ENCODE data around the gene TPSG1.
"Not testable (repeated sequence)": the region's sequence is repeated elsewhere in the genome, so short reads cannot be mapped to it uniquely, and the experiment has no call there.

TPSG1 gene

DNA sequence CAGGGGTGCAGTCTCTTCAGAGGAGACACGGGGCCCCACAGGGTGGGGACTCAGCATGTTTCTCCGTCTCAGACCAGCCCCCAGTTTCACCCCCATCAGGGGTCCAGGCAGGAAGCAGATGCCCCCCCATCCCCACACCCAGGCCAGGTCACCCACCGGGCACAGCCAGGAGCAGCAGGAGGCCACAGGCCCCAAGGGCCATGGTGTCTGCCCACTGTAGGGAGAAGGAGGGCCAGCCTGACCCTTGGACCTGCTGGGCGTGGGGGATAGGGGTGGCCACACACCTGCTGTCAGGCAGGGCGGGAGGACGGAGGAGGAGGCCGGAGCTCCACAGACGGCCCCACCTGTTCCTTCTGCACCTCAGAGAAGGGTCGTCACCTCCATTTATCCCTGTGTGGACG is at the start of gene TPSG1:
TPSG1 (minus strand) TSS at position 218 of the 401 bp plus-strand sequence; CDS start at position 202, 16 bp downstream.
- DNase-seq, result no peak

DNA sequence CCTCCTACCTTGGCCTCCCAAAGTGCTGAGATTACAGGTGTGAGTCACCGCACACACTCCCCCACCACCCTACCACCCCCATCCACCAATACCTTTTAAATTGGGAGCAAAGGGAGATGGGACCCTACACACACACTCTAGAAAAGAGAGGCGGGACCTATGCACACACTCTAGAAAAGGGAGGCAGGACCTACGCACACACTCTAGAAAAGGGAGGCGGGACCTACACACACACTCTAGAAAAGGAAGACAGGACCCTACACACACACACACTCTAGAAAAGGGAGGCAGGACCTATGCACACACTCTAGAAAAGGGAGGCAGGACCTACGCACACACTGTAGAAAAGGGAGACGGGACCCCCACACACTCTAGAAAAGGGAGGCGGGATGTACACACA is 49.7 kb upstream of the TPSG1 start:
- DNase-seq, result no peak

DNA sequence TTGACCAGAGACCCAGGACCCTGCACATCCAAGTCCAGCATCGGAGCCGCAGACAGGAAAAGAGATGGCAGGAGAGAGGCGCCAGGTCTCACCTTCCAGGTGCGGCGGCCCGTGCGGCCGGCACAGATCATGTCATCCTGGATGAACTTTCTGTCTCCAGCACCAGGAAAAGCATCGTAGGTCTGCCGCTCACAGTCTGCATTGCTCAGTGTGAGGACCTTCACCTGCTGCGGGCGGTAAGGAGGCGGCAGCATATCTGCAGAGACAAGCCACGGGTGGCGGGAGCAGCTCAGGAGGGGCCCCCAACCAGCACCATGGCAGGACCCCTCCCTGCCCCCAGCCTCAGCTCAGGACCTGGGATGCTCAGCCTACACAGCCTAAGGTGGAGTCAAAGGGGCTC is 48.7 kb upstream of the TPSG1 start:
- DNase-seq, result no peak

DNA sequence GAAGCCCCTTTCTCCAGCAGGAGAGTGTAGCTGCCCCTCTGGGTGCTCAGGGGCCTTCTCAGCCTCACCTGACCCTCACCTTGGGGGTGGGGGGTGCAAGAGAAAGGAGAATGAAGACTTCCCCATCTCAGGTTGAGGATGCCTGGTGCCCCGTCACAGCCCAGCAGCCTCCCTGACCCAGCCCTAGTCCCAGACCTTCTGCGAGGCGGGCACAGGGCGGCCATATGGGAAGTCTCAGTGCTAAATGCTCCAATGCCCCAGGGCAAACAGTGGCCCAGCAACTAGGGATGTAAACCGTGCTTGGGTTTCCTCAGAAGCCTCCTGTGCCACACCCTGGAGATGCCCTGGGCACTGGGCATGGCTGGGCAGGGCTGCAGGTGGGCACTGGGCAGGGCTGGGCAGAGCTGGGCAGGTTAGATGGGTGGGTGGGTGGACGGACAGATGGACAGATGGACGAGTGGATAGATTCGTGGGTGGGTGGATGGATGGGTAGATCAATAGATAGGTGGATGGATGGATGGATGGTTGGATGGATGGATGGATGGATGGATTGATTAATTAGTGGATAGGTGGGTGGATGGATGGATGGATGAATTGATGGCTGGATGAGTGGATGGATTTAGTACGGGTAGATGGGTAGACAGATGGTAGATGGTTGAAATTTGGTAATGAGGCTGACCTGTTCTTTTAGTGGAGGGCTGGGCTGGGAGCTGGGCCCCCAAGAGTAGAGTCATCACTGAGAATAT is 47.6 kb upstream of the TPSG1 start:
- DNase-seq, result no peak

DNA sequence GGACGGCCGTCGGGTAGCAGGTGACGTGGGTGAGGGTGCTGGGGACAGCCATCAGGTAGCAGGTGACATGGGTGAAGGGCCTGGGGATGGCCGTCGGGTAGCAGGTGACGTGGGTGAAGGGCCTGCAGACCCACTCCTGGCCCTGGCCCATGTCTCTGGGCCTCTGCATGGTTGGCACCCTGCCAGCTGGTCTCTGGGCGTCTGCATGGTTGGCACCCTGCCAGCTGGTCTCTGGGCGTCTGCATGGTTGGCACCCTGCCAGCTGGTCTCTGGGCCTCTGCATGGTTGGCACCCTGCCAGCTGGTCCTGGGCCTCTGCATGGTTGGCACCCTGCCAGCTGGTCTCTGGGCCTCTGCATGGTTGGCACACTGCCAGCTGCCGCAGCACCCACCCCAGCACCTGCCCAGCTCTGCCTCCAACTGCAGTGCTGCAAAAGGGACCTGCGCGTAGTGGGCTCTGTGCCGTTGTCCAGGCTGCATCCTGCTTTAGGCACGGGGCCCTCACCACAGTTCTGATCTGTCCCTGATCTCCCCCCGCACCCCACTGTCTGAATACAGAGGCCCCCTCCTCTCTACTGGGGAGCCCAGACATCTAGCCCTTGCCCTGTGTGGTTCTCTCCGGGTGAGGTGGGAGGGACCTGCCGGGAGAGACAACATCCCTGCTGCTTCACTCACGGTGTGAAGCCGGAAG is 46.8 kb upstream of the TPSG1 start:
- not testable (repeated sequence) for DNase-seq

DNA sequence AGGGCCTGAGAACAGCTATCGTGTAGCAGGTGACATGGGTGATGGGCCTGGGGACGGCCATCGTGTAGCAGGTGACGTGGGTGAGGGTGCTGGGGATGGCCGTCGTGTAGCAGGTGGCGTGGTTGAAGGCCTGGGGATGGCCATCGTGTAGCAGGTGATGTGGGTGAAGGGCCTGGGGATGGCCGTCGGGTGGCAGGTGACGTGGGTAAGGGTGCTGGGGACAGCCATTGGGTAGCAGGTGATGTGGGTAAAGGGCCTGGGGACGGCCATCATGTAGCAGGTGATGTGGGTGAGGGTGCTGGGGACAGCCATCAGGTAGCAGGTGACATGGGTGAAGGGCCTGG is 46.3 kb upstream of the TPSG1 start:
- no peak for DNase-seq

DNA sequence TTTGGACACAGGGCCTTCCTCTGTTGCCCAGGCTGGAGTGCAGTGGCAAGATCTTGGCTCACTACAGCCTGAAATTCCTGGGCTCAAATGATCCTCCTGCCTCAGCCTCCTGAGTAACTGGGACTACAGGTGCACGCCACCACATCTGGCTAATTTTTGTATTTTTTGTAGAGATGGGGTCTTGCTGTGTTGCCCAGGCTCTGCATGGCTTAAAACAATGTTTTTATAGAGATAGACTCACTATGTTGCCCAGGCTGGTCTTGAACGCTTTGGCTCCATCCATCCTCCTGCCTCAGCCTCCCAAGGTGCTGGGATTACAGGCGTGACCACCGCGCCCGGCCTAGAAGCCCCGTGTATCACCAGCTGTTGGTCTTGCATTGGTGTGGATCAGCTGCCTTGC is 44.4 kb upstream of the TPSG1 start:
- not testable (repeated sequence) for DNase-seq

DNA sequence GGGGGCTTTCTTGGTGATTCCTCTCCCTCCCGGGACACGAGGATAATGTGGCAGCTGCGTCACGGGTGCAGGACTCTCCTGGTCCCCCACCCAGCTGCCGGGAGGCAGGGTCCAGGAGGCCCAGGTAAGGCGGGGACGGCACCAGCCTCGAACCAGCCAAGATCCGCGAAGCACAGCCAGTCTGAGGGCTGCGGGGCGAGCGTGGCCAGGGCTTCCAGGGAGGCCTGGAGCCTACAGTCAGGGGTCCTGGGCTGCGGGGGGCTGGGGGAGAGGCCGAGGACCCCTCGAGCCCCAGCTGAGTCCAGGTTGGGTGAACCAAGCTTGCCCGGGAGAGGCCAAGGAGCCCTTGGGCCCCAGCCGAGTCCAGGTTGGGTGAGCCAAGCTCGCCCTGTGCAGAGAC is 40.8 kb upstream of the TPSG1 start:
- no peak for DNase-seq

DNA sequence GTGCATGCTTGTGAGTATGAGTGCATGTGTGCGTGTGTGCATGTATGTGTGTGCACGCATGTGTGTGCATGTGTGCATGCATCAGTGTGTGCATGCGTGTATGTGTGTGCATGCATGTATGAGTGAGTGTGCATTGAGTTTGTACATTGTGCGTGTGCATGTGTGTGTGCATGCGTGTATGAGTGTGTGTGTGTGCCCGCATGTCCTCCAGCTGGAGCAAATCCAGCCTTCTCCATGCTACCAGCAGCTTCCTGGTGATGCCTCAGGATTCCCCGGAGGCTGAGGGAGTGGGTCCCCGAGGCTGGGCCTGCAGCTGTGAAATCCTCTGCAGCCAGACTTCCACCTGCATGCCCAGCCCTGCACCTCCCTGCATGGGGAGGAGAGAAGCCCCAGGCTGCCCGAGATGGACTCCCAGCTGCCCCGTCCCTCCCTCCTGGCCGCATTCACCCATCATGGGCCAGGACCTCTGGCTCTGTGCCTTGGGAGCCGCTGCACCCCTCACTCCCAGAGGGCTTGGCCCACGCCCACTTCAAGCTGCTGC is 40.1 kb upstream of the TPSG1 start:
- DNase-seq, result no peak

DNA sequence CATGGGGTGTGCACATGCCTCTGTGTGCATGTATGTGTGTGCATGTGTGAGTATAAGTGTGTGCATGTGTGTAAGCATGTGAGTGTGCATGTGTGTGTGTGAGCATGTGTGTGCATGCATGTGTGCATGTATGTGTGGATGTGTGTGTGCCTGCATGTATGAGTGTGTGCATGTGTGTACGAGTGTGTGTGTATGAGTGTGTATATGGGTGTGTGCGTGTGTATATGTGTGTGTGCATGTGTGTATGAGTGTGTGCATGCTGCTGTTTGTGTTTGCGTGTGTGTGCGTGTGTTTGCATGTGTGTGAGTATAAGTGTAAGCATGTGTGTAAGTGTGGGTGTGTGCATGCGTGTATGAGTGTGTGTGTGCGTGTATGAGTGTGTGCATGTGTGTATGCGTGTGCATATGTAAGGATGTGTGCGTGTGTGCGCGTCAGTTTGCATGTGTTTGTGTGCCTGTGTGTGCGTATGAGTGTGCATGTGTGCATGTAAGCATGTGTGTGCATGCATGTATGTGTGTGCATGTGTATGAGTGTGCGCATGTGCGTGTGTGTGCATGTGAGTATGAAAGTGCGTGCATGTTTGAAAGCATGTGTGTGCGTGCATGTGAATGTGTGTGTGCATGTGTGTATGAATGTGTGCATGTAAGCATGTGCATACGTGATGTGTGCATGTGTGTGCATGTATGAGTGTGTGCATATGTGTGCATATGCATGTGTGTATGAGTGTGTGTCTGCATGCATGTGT is 39.4 kb upstream of the TPSG1 start:
- DNase-seq, result no peak

DNA sequence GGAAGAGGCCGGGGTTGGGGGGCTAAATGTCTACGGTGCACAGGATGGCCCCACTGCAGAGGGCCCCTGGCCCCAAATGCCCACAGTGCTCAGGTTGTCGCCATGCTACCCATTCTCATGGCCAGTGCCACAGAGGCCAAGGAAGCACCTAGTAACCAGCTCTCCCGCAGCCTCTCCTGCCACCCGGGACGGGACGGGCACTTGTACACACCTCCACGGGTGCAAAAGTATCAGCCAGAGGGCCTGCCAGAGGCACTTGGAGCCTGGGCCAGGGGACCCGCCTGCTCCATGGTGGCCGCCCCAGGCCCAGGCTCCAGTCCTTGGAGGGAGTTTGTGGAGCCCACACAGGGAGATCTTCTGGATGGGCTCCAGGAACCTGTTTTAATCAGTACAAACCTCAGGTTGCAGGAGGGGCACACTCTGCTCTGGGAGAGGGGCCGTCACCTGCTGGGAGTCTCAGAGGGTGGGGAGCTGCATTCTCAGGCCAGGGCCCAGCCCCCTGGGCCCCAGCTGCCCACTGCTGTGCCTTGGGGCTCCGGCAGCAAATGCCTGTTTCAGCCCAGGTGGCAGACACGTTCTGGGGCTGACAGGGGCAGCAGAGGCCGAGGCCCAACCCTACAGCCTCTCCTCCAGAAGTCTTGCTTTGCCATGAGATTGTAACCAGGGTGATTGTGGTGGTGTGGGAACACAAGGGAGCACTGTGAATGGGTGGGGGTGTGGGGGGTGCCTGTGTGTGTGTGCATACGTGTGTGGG is 38.7 kb upstream of the TPSG1 start:
- DNase-seq, result no peak

DNA sequence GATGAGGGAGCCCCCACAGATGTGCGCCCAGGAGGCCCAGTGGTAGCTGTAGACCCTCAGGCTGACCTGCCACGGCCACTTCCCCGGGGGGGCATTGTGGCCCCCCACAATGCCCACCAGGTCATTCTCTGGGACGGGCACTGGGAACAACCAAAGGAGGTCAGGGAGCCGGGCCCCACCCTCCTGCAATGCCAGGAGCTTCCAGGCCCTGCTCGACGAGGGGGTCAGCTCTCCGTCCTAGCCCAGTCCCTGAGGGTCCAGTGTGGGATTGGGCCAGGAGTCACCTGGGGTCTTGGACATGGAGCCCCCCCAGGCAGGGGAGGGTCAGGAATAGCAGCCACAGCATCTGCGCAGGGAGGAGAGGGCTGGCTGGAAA is 37.8 kb upstream of the TPSG1 start:
- no peak for DNase-seq

DNA sequence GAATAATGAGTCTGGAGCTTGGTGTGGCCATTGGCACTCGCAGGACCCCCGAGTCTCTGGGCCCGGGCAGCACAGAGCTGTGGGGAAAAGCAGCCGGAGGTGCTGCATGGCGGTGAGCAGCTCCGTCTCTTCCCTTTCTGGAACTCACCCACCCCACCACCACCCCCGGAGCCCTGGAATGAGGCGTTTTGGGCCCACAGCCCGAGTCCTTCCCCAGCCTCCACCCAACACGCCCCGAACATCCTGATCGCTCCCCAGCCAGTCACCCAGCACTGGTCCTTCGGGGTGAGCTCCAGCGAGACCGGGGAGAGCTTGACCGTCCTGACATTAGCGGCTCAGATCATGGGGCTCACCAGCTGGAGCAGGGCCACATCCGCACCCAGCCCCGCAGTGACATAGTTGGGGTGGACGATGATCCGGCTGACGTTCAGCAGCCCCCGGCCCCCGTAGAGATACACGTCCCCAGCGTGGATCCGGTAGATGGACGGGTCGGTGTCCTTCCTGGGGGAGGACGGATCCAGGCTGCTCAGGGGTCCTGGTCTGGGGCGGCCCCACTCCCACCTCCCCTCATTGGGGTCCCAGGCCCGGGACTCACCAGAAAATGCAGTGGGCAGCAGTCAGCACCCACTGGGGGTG is 37.3 kb upstream of the TPSG1 start:
- no peak for DNase-seq

DNA sequence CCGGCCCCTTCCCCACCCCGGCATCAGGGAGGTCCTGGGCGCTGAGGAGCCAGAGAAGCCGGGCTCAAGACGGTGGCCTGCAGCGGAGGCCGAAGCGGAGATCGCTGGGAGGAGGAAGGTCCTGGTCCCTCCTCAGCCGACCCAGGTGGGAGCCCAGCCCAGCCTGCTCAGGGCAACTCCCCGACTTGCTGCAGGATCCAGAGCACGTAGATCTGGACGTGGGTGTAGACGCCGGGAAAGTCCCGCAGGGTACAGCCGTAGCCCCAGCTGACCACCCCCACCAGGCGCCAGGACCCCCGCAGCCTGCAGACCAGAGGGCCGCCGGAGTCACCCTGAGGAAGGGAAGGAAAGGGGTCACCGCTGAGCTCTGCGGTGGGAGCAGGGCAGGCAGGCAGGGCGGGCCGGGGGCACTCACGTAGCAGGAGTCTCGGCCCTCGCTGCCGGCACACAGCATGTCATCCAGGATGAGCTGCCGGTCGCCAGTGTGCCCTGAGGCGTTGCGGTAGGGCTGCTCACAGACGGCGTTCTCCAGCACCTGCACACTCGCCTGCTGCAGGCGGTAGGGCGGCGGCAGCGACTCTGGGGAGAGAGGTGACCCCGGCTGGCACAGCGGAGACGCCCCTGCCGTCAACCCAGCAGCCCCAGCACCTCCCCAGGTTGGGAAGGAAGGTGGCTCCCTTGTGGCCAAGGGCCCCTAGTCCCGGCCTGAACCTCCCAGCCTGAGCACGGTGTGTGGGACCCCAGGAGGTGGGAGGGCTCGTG is 36.2 kb upstream of the TPSG1 start:
- no peak for DNase-seq

DNA sequence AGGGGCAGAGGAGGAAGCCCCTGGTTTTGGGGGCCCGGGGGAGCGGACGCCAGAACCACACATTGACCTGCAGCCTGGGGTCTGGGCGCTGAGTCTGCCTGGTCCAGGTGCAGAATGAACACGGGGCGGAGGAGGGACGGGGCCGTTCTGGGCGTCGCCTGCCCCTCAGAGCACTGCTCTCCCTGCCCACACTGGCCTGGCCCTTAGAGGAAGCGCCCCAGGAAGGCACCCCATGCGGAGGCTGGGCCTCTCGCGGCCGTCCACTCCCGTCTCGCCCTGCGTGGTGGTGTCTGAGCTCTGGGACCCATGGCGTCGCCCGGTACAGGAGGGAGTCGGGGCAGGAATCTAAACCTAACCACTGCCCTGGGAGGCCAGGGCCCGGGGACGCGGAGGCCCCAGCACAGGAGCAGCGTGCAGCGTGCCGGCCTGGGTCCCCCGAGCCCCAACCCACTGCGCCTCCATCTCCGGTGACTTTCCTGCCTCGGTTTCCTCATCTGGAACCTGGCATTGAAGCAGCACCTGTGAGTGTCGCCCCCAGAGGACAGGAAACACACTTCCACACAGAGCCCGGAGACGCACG is 35.1 kb upstream of the TPSG1 start:
- no peak for DNase-seq

DNA sequence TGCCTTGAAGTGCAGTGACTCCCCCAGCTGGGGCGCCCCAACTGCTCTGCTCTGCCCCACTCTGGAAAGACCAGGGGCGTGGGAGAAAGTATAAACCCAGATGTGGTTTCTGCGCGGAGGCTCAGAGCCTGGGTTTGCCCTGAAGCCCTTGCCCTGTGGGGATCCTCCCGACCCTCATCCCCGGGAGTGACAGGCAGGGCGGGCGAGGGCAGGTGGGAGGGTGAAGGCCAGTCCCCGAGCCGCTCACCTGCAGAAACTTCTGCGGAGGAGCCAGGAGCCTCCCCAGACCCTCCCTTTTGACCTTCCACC is 34.6 kb upstream of the TPSG1 start:
- no peak for DNase-seq

DNA sequence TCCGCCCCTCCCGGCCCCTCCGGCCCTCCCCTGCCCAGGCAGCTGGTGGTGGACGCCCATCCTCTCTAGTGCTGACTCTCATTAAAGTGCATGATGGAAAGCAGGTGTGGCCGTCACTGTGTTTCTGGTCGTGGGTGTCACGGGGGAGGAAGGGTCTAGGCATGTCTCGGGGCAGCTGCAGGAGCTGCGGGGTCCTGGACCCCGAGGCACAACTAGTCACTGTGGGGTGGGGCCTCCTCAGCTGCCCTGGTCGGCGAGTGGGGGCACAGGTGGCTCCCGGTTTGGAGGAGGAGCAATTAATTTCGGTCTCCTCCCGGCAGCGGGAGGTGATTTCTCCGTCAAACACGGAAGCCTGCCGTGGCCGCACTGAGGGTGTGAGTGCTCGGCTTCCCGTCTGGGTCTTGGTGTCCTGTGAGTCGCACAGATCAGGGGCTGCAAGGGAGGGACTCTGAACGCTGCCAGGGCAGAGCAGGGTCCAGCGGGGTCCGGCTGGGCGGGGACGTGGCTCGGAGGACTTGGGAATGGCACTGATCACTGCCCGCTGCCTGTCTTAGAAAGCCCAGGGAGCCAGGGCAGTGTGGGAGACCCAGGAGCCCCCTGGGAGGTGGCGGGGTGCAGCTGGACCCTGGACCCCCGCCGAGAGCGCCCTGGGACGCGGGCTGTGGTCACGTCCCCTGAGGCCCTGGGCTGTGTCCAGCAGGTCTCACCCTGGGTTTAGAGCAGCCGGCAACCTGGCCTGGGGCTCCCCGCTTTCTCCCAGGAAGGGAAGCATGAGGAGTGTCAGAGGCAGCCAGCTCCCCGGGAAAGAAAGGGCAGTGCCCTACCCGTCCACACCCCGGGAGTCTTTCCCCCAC is 34.1 kb upstream of the TPSG1 start:
- no peak for DNase-seq

DNA sequence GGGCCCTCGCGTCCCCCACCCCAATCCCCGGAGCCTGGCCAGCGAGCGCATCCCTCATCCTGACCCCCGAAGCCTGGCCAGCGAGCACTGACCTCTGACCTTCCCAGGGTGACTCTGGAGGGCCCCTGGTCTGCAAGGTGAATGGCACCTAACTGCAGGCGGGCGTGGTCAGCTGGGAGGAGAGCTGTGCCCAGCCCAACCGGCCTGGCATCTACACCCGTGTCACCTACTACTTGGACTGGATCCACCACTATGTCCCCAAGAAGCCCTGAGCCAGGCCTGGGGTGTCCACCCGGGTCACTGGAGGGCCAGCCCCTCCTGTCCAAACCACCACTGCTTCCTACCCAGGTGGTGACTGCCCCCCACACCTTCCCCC is 33.1 kb upstream of the TPSG1 start:
- DNase-seq, result no peak

DNA sequence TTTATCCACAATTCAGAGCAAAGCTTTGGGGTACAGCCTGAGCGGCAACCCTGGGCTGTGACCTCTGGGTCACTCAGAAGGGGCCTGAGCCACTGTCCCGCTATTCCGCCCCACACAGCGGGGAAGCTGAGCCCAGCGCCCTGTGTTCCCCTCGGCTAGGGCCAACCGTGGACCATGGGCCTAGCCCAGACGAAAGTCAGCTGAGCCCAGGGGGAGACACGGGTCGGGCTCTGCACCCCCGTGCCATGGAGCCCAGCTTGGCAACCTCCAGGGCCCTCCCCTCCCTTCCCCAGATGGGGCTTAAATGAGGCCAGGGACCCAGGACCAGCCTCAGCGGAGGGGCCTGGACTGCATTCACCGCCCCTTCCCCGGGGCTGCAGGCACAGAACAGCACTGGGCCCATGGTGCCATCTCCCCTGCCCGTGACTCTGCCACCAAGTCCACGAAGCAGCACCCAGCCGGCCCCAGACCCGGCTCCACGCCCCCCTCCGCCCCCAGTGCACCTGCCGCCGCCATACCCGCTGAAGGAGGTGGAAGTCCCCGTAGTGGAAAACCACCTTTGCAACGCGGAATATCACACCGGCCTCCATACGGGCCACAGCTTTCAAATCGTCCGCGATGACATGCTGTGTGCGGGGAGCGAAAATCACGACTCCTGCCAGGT is 32.6 kb upstream of the TPSG1 start:
- DNase-seq, result no peak

DNA sequence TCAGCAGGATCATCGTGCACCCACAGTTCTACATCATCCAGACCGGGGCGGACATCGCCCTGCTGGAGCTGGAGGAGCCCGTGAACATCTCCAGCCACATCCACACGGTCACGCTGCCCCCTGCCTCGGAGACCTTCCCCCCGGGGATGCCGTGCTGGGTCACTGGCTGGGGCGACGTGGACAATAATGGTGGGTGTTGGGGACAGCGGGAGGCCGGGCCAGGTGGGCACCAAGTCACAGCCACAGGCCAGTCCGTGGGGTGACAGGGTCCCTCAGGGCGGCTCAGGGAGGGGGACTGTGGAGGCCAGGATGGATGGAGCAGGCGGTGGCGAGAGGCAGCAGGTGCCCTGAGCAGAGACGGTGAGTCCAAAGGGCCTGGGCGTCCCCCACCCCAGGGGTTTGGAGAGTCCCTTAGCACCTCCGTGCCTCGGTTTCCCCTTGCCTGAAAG is 31.8 kb upstream of the TPSG1 start:
- no peak for DNase-seq

Data from CD4-positive, alpha-beta T cell treated with Interleukin-4 for 1 hour (primary cell).